K562 (cell line): Measurements from ENCODE around the gene HPCAL1. TPM values are rescaled to one million over a fixed set of nuclear protein-coding genes. Genes with fewer than 3 reads are reported as not detected.

ENCODE experiments used
- ATAC-seq: fragments of 200-7000 bp; cut with Tn5 transposase; 3 replicates; pipeline ENCODE4 v1.9.1; 2020; ENCODE audit warnings: moderate library complexity
- BruUV-seq: library from RNA; stranded (reverse); fragments of 400-500 nt; replicated peaks from 2 replicates; lab custom pipeline; 2021; lab: Mats Ljungman, UMichigan
- CTCF ChIA-PET: fragments of 300-600 bp; formaldehyde crosslinking; extraction: SDS; loops from one replicate; lab custom pipeline; 2021; ENCODE audit warnings: low intra/inter-chr PET ratio; lab: Yijun Ruan, JAX
- POLR2A ChIA-PET: fragments of 300-600, 350-650 bp; sonication (Branson Sonifier 250); formaldehyde crosslinking; extraction: SDS; loops from one replicate; lab custom pipeline; 2021; ENCODE audit warnings: antibody characterized with exemption, inconsistent platforms; lab: Yijun Ruan, JAX
- DNase-seq, 4 experiments: peaks; one replicate each; pipeline versions ENCODE4 v3.0.0 to v3.0.0-alpha.2; 2011 to 2018; ENCODE audit warnings: low spot score in 3 of 4, mixed read lengths in 3 of 4; ENCODE audit errors: extremely low read depth in 1 of 4
- FAIRE-seq: peaks from 2 replicates; lab custom pipeline; 2011; peaks lifted over from hg19 to GRCh38; lab: Jason Lieb, UNC
- H2AFZ ChIP-seq: 2 replicates; pipeline ENCODE4 v1.6.0; 2011; ENCODE audit warnings: low read depth, low read length, control low read depth, inconsistent platforms
- H3K27ac ChIP-seq: fragments of 200-600 bp; 3 replicates; pipeline ENCODE4 v1.8.0; 2011; ENCODE audit warnings: low read depth, mild to moderate bottlenecking, control low read depth, inconsistent platforms, low read length, moderate library complexity, mixed read lengths; ENCODE audit errors: extremely low read depth
- H3K27me3 ChIP-seq, 2 experiments: fragments of 300-600 bp in 1 of 2; 2 replicates in 1 of 2; 3 replicates in 1 of 2; pipeline versions ENCODE4 v1.6.0 to v1.8.0; 2011; ENCODE audit warnings: inconsistent platforms in 2 of 2, low read length in 2 of 2, mild to moderate bottlenecking in 1 of 2, mixed read lengths in 1 of 2, moderate library complexity in 1 of 2; ENCODE audit not compliant: control insufficient read depth in 2 of 2, insufficient read depth in 2 of 2
- H3K36me3 ChIP-seq: fragments of 300-600 bp; 3 replicates; pipeline ENCODE4 v1.8.0; 2011; ENCODE audit warnings: mild to moderate bottlenecking, low read length, inconsistent platforms; ENCODE audit not compliant: control insufficient read depth, insufficient read depth
- H3K4me1 ChIP-seq, 2 experiments: fragments of 200-600 bp in 1 of 2; replicated peaks in 1 of 2; 2 replicates in 1 of 2; 3 replicates in 1 of 2; pipeline versions ENCODE4 v1.5.1 to v1.8.0; 2011; ENCODE audit warnings: inconsistent platforms in 2 of 2, low read length in 2 of 2, mild to moderate bottlenecking in 1 of 2, mixed read lengths in 1 of 2, moderate library complexity in 1 of 2; ENCODE audit not compliant: control insufficient read depth in 2 of 2, insufficient read depth in 2 of 2
- H3K4me2 ChIP-seq: 2 replicates; pipeline ENCODE4 v1.6.1; 2011; ENCODE audit warnings: low read length, control low read depth, inconsistent platforms, mixed read lengths; ENCODE audit not compliant: insufficient read depth
- H3K4me3 ChIP-seq: fragments of 200-600 bp; sonication (generic), shearing (Covaris generic); 2 replicates; pipeline ENCODE4 v1.5.1; 2016; ENCODE audit warnings: control low read depth, inconsistent platforms
- H3K79me2 ChIP-seq: fragments of 200-600 bp; 3 replicates; pipeline ENCODE4 v1.8.0; 2011; ENCODE audit warnings: low read length, inconsistent platforms; ENCODE audit not compliant: control insufficient read depth, insufficient read depth
- H3K9ac ChIP-seq, 2 experiments: 2 replicates each; pipeline versions ENCODE4 v1.6.0 to v1.6.1; 2011; ENCODE audit warnings: low read depth in 2 of 2, low read length in 2 of 2, control low read depth in 1 of 2, inconsistent platforms in 1 of 2, mild to moderate bottlenecking in 1 of 2, mixed read lengths in 1 of 2; ENCODE audit not compliant: insufficient read depth in 1 of 2
- H3K9me1 ChIP-seq: one replicate; pipeline ENCODE4 v1.6.0; 2011; ENCODE audit warnings: inconsistent platforms, mild to moderate bottlenecking, low read length, moderate library complexity; ENCODE audit not compliant: control insufficient read depth, insufficient read depth
- H3K9me3 ChIP-seq: replicated peaks from 2 replicates; pipeline ENCODE4 v1.5.1; 2011; ENCODE audit warnings: low read depth, low read length, inconsistent platforms; ENCODE audit not compliant: control insufficient read depth, insufficient read depth
- H4K20me1 ChIP-seq: replicated peaks from 2 replicates; pipeline ENCODE4 v1.6.1; 2011; ENCODE audit warnings: low read length, inconsistent platforms, mixed read lengths; ENCODE audit not compliant: control insufficient read depth, insufficient read depth
- ADNP ChIP-seq: fragments of 200-800 bp; sonication (Bioruptor generic); IDR thresholded peaks from 2 replicates; pipeline ENCODE4 v1.6.1; 2016; ENCODE audit warnings: missing genetic modification characterization, missing compliant biosample characterization
- BCOR ChIP-seq: fragments of 450-650 bp; IDR thresholded peaks from 2 replicates; pipeline ENCODE4 v1.6.1; 2016
- JUND ChIP-seq, 2 experiments: IDR thresholded peaks; 2 replicates in 1 of 2; 3 replicates in 1 of 2; pipeline ENCODE4 v1.6.1; 2011; ENCODE audit warnings: borderline replicate concordance in 2 of 2, low read depth in 2 of 2, low read length in 2 of 2, improper control_type of control experiment in 1 of 2, missing biosample characterization in 1 of 2, missing genetic modification characterization in 1 of 2, missing genetic modification reagents in 1 of 2
- KDM1A ChIP-seq, 2 experiments: fragments of 450-650 bp; IDR thresholded peaks; 2 replicates each; pipeline ENCODE4 v1.6.1; 2016; ENCODE audit warnings: mild to moderate bottlenecking in 2 of 2
- NCOA2 ChIP-seq, 2 experiments: fragments of 450-650 bp; IDR thresholded peaks; 2 replicates each; pipeline ENCODE4 v1.6.1; 2018; ENCODE audit warnings: mild to moderate bottlenecking in 2 of 2, moderate library complexity in 1 of 2; ENCODE audit not compliant: partially characterized antibody in 2 of 2
- OTX1 ChIP-seq: fragments of 450-650 bp; formaldehyde crosslinking; IDR thresholded peaks from 2 replicates; pipeline ENCODE4 v1.4.0; 2022; ENCODE audit warnings: mild to moderate bottlenecking
- PRMT5 ChIP-seq: sonication (generic); formaldehyde crosslinking; IDR thresholded peaks from 2 replicates; pipeline ENCODE4 v1.5.0; 2020; ENCODE audit warnings: missing genetic modification reagents
- PTBP1 ChIP-seq: fragments of 200-400 bp; formaldehyde crosslinking; IDR thresholded peaks from 2 replicates; pipeline ENCODE4 v1.6.1; 2017; ENCODE audit warnings: low read depth, low read length
- RBM25 ChIP-seq: fragments of 200-400 bp; formaldehyde crosslinking; IDR thresholded peaks from 2 replicates; pipeline ENCODE4 v1.6.1; 2018; ENCODE audit warnings: low read length, low read depth, moderate library complexity; ENCODE audit not compliant: severe bottlenecking
- SMARCA5 ChIP-seq: fragments of 450-650 bp; IDR thresholded peaks from 2 replicates; pipeline ENCODE4 v1.6.1; 2016
- ZFP36 ChIP-seq: fragments of 150-350 bp; IDR thresholded peaks from 2 replicates; pipeline ENCODE4 v1.6.1; 2018; ENCODE audit warnings: low read length, low read depth; ENCODE audit not compliant: partially characterized antibody
- ZNF232 ChIP-seq: sonication (generic); formaldehyde crosslinking; IDR thresholded peaks from 2 replicates; pipeline ENCODE4 v1.8.0; 2022; ENCODE audit warnings: mild to moderate bottlenecking, missing genetic modification reagents
- WGBS: fragments of 100-300 bp; shearing (Covaris generic); methylation state at CpG from one replicate; pipeline ENCODE4 v1.1.6; 2016; ENCODE audit warnings: low coverage, mixed read lengths; ENCODE audit not compliant: insufficient coverage; ENCODE audit errors: missing lambda C conversion rate; 5-methylcytosine and 5-hydroxymethylcytosine counted together
- in situ Hi-C: fragments of 300-500 bp; cut with MboI; formaldehyde crosslinking; loops from 4 replicates; pipeline ENCODE4 v1.15.0; 2018; ENCODE audit warnings: inconsistent platforms, mixed read lengths
- intact Hi-C: fragments of 100-400 bp; cut with micrococcal nuclease; formaldehyde crosslinking; loops from 2 replicates; pipeline ENCODE4 v1.14.2; 2022
- polyA plus RNA-seq, 8 experiments: library from polyadenylated mRNA; depleted of rRNA in 4 of 8; stranded (reverse) in 5 of 8; unstranded in 3 of 8; fragments of >200 nt; fragmentation: Nextera tagmentation in 2 of 8; fragmentation: Illumina TruSeq in 1 of 8; extraction: Ambion mirVana in 2 of 8; extraction: Trizol in 1 of 8; gene quantifications; 2 replicates each; pipeline versions ENCODE4 v1.2.1 to v1.2.3, GENCODE V29; 2011 to 2014; ENCODE audit warnings: inconsistent platforms in 1 of 8, missing spikeins in 1 of 8
- total RNA-seq, 7 experiments: library from RNA; depleted of rRNA in 6 of 7; stranded (reverse); fragments of >200 nt in 6 of 7; fragmentation: Illumina TruSeq in 2 of 7; extraction: Trizol in 2 of 7; gene quantifications; 2 replicates each; pipeline versions ENCODE4 v1.2.1 to v1.2.3, GENCODE V29; 2011 to 2021; ENCODE audit warnings: low replicate concordance in 1 of 7

HPCAL1 gene
- total and polyA plus RNA-seq, 9 of the 15 experiments (the other 6 are each of a cell fraction or from before 2014, with no cell fraction given), result 2.7 to 65.5 (median 23.9) TPM

DNA sequence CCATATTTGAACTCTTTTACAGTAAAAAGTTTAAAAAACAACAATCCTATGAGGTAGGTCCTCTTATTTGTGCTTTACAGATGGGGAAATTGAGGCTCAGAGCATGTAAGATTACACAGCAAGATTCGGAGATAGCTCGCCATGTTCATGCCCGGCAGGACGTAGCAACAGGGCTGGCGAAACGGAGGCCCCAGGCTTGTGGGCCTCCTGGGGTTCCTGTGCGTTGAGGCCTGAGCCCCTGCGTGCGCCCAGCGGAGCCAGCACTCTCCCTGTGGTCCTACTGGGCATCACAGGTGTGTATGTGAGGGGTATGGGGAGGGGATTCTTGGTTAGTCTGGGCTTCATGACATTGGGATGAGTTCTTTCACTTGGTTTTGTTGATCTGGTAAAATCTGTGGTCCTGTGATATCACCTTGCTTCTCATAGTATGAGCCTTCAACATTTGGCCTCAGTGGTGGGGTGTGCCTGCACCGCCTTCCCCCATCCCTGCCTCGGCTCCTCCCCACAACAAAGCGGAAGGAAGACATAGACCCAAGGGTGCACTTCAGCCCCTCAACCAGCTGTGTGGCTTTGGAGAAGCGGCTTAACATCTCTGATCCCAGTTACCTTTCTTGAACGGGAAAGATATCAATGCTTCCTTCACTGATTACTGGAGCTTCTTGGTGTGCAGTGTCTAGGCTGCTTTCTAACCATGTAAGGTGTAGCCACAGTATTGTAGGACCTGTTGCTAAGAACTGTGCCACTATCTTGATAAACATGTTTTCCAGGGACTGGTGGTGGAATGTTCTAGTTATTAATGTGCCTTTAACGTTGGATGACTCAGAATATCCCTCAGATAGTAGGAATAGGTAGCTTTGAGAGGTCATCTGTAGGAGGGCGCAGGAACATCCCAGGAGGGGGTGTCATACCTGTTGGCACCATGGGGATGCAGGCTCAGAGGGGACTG, 37.2 kb downstream of the HPCAL1 start:
- FAIRE-seq (no peak), ATAC-seq (no peak), DNase-seq (peak in 2 of 4 experiments; percentile 31)
- WGBS, result 79% methylated on average over 15 of the region's 17 CpGs
- CTCF ChIA-PET, result no interaction called here
- peaks cover 11% of the 10 kb centered on the region; the same call in 2 of the 3 replicates for H3K36me3 ChIP-seq
- H4K20me1 ChIP-seq, result peaks cover 9% of the 10 kb centered on the region; the same call in 1 of the 2 replicates
- BruUV-seq, result no TSS peak
- H3K4me2 ChIP-seq, result peak overlapping the region; percentile 3; the same call in 1 of the 2 replicates
- TF ChIP-seq ZFP36, result peak; percentile 88
- peak; percentile 62; the same call in 1 of the 2 replicates for TF ChIP-seq SMARCA5
- no peak for TF ChIP-seq NCOA2 (IDR thresholded peaks at IDR 0.05; ENCODE audit: partially characterized antibody in 2 of 2)
- TF ChIP-seq RBM25, result peak; percentile 90
- peak; percentile 26 to 64; a peak in 3 of 4 replicates for TF ChIP-seq KDM1A (IDR thresholded peaks at IDR 0.05)
- no peak for TF ChIP-seq ZNF232 (CRISPR knock-in tag)
- no peak for TF ChIP-seq PRMT5 (CRISPR knock-in tag)
- no peak for TF ChIP-seq JUND (IDR thresholded peaks at IDR 0.05; ENCODE audit: borderline replicate concordance, low read depth, low read length)
- peak; percentile 14; the same call in 1 of the 3 replicates for TF ChIP-seq JUND (tag; IDR thresholded peaks at IDR 0.05; ENCODE audit: borderline replicate concordance, low read depth, low read length)
- peak; percentile 89 for TF ChIP-seq BCOR
- TF ChIP-seq OTX1 (CRISPR knock-in tag), result no peak
- peak; percentile 40; the same call in 1 of the 2 replicates for TF ChIP-seq ADNP (tag)
- 0 out of 2 replicates have a peak, but pooled peaks have one; percentile 49 for TF ChIP-seq PTBP1
- peaks cover 7% of the 10 kb centered on the region for H3K9me3 ChIP-seq
- no peak overlapping the region for H3K27ac ChIP-seq
- no peaks in the 10 kb centered on the region for H3K9me1 ChIP-seq
- POLR2A ChIA-PET, result interaction anchor here (1.4 kb wide), 1 partner anchor 13 kb away, joined by 5 read pairs; no protein-coding TSS in a partner anchor
- H3K79me2 ChIP-seq, result peaks cover 90% of the 10 kb centered on the region
- H3K27me3 ChIP-seq, result no peaks in the 10 kb centered on the region
- peak overlapping the region in 1 of 2 experiments; percentile 82; a peak in 2 of 4 replicates for H3K9ac ChIP-seq
- intact Hi-C loops (no loop called here), in situ Hi-C loops (no loop called here)
- peaks cover 45 to 56% of the 10 kb centered on the region in 2 experiments; a peak in 4 of 5 replicates for H3K4me1 ChIP-seq
- no peak overlapping the region for H3K4me3 ChIP-seq
- no peak overlapping the region for H2AFZ ChIP-seq
